GM23338 (cell line): ENCODE measurements around the gene TRIM44. TPM values are rescaled to one million over a fixed set of nuclear protein-coding genes. Genes with fewer than 3 reads are reported as not detected.
A peak's percentile ranks its signal among the peaks of the same experiment; 100 is the strongest.

ENCODE experiments used
- ATAC-seq: fragments of 200-7000 bp; cut with Tn5 transposase; 3 replicates; pipeline ENCODE4 v1.9.1; 2020
- DNase-seq: peaks from one replicate; pipeline ENCODE4 v3.0.0-alpha.2; 2015; ENCODE audit warnings: low spot score
- H2AFZ ChIP-seq: fragments of 200-600 bp; sonication (generic); 2 replicates; pipeline ENCODE4 v1.8.0; 2016; ENCODE audit warnings: antibody characterized with exemption, mild to moderate bottlenecking, moderate library complexity
- H3F3A ChIP-seq: fragments of 200-600 bp; sonication (generic); replicated peaks from 2 replicates; pipeline ENCODE4 v1.8.0; 2017; ENCODE audit warnings: antibody characterized with exemption, mixed run types, low read depth
- H3K27ac ChIP-seq: fragments of 200-600 bp; sonication (generic); 2 replicates; pipeline ENCODE4 v1.6.1; 2016; ENCODE audit warnings: low read depth
- H3K27me3 ChIP-seq: fragments of 200-600 bp; sonication (generic); 2 replicates; pipeline ENCODE4 v1.8.0; 2016; ENCODE audit warnings: mild to moderate bottlenecking, mixed run types, moderate library complexity; ENCODE audit not compliant: insufficient read depth
- H3K36me3 ChIP-seq: fragments of 200-600 bp; sonication (generic); 2 replicates; pipeline ENCODE4 v1.8.0; 2016; ENCODE audit warnings: mild to moderate bottlenecking; ENCODE audit not compliant: insufficient read depth
- H3K4me1 ChIP-seq: fragments of 200-600 bp; sonication (generic); 2 replicates; pipeline ENCODE4 v1.8.0; 2016; ENCODE audit warnings: mild to moderate bottlenecking, moderate library complexity; ENCODE audit not compliant: insufficient read depth
- H3K4me2 ChIP-seq: fragments of 200-600 bp; sonication (generic); 2 replicates; pipeline ENCODE4 v1.7.1; 2017; ENCODE audit warnings: mixed run types
- H3K4me3 ChIP-seq: fragments of 200-600 bp; sonication (generic); 2 replicates; pipeline ENCODE4 v1.6.1; 2016; ENCODE audit warnings: mixed run types
- H3K79me2 ChIP-seq: fragments of 200-600 bp; sonication (generic); replicated peaks from 2 replicates; pipeline ENCODE4 v1.8.0; 2017; ENCODE audit warnings: mild to moderate bottlenecking; ENCODE audit not compliant: insufficient read depth
- H3K9me2 ChIP-seq: fragments of 200-600 bp; sonication (generic); 2 replicates; pipeline ENCODE4 v1.8.0; 2017; ENCODE audit not compliant: insufficient read depth
- H4K20me1 ChIP-seq: fragments of 200-600 bp; sonication (generic); replicated peaks from 2 replicates; pipeline ENCODE4 v1.8.0; 2017; ENCODE audit warnings: mild to moderate bottlenecking; ENCODE audit not compliant: insufficient read depth
- H3K27ac Mint-ChIP-seq: 2 replicates; pipeline ENCODE4 v1.8.0; 2020; ENCODE audit warnings: inconsistent platforms, mild to moderate bottlenecking, moderate library complexity, mixed read lengths
- H3K27me3 Mint-ChIP-seq: 3 replicates; pipeline ENCODE4 v1.8.0; 2022; ENCODE audit warnings: low read depth, mild to moderate bottlenecking, moderate library complexity, mixed read lengths, inconsistent platforms; ENCODE audit not compliant: insufficient read depth, poor library complexity
- H3K36me3 Mint-ChIP-seq: 3 replicates; pipeline ENCODE4 v1.8.0; 2021; ENCODE audit warnings: low read depth, mild to moderate bottlenecking, inconsistent platforms, moderate library complexity, mixed read lengths
- H3K4me1 Mint-ChIP-seq: 3 replicates; pipeline ENCODE4 v1.8.0; 2020; ENCODE audit warnings: mild to moderate bottlenecking, inconsistent platforms, mixed read lengths
- H3K4me3 Mint-ChIP-seq: 3 replicates; pipeline ENCODE4 v1.8.0; 2021; ENCODE audit warnings: moderate library complexity, mild to moderate bottlenecking, inconsistent platforms, mixed read lengths
- H3K9me3 Mint-ChIP-seq: 3 replicates; pipeline ENCODE4 v1.8.0; 2020; ENCODE audit warnings: moderate library complexity, mild to moderate bottlenecking, inconsistent platforms, mixed read lengths
- CREB1 ChIP-seq: fragments of 250-450 bp; sonication (Bioruptor Pico); IDR thresholded peaks from 2 replicates; pipeline ENCODE4 v1.5.0; 2020; ENCODE audit warnings: low read depth, mild to moderate bottlenecking, moderate library complexity
- EZH2 ChIP-seq: fragments of 200-600 bp; sonication (generic); IDR thresholded peaks from one replicate; pipeline ENCODE4 v1.8.0; 2017; ENCODE audit warnings: antibody characterized with exemption, mild to moderate bottlenecking, low read depth; ENCODE audit not compliant: unreplicated experiment
- EZH2phosphoT487 ChIP-seq: fragments of 200-600 bp; sonication (generic); IDR thresholded peaks from one replicate; pipeline ENCODE4 v1.8.1; 2018; ENCODE audit warnings: antibody characterized with exemption; ENCODE audit not compliant: unreplicated experiment
- JUNB ChIP-seq: IDR thresholded peaks from one replicate; pipeline ENCODE4 v1.6.1; 2016; ENCODE audit warnings: antibody characterized with exemption; ENCODE audit not compliant: unreplicated experiment
- POLR2AphosphoS5 ChIP-seq: IDR thresholded peaks from 2 replicates; pipeline ENCODE4 v1.6.1; 2016; ENCODE audit warnings: antibody characterized with exemption, low read depth
- ZNF114 ChIP-seq: fragments of 250-450 bp; sonication (Bioruptor Pico); IDR thresholded peaks from 2 replicates; pipeline ENCODE4 v1.5.0; 2020; ENCODE audit warnings: mild to moderate bottlenecking, moderate library complexity
- ZNF331 ChIP-seq: fragments of 250-450 bp; sonication (Bioruptor Pico); IDR thresholded peaks from 2 replicates; pipeline ENCODE4 v1.5.0; 2020; ENCODE audit warnings: low read depth, mild to moderate bottlenecking, moderate library complexity
- polyA plus RNA-seq: library from polyadenylated mRNA; unstranded; fragments of >200 nt; fragmentation: Nextera tagmentation; extraction: Ambion mirVana; gene quantifications from 2 replicates; pipeline ENCODE4 v1.2.1, GENCODE V29; 2016
- total RNA-seq: library from RNA; depleted of rRNA; stranded (reverse); fragments of >200 nt; shearing (Covaris generic); gene quantifications from 2 replicates; pipeline ENCODE4 v1.2.3, GENCODE V29; 2014
- TF ChIP-seq, protein P1 (sequence below), 2 experiments: fragments of 200-600 bp in 1 of 2; sonication (generic) in 1 of 2; conservative IDR thresholded peaks; 2 replicates each; pipeline versions ENCODE4 v1.5.1 to v1.6.1; 2016 to 2017; ENCODE audit warnings: antibody characterized with exemption in 2 of 2, low read depth in 2 of 2, mild to moderate bottlenecking in 2 of 2, moderate library complexity in 1 of 2
- TF ChIP-seq, protein P2 (sequence below): fragments of 250-450 bp; sonication (Bioruptor Pico); IDR thresholded peaks from 2 replicates; pipeline ENCODE4 v1.5.0; 2020; ENCODE audit warnings: mild to moderate bottlenecking, moderate library complexity
- TF ChIP-seq, protein P3 (sequence below): IDR thresholded peaks from 2 replicates; pipeline ENCODE4 v1.6.1; 2016; ENCODE audit warnings: antibody characterized with exemption

Gene TRIM44
- total and polyA plus RNA-seq, 2 experiments from 2014 or later, result 10.3 to 10.4 TPM

DNA sequence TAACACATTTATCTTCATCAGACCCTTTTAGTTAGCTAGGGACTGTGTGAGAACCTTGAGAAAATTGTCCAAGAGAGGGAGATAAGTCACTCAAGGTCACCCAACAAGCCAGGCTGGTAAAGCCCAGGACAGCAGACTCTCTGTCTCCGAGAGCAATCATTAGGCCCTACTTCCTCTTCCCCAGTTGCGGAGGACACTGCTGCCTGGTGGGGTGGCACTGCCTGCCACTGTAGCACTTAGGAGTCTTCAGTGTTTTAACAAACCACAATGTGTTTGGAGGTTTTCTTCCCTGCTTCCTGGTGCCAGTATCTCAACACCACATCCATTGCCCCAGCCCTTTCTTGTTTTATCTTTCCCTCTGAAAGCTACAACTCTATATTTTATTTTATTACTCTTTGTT lies 149.2 kb downstream of the TRIM44 start:
- Histone ChIP-seq H4K20me1 (no peaks in the 10 kb centered on the region; the same call in 1 of the 2 replicates), H3K27me3 (no peaks in the 10 kb centered on the region), H3F3A (no peaks in the 10 kb centered on the region), H2AFZ (no peak overlapping the region), H3K27ac (no peak overlapping the region), H3K79me2 (no peaks in the 10 kb centered on the region), H3K4me3 (no peak overlapping the region), H3K36me3 (no peaks in the 10 kb centered on the region), H3K4me1 (no peaks in the 10 kb centered on the region), H3K4me2 (no peak overlapping the region), H3K9me2 (no peaks in the 10 kb centered on the region)
- H3K27me3 Mint-ChIP-seq, result no peaks in the 10 kb centered on the region
- H3K36me3 Mint-ChIP-seq, result no peaks in the 10 kb centered on the region
- H3K9me3 Mint-ChIP-seq, result no peaks in the 10 kb centered on the region
- no peak overlapping the region for H3K4me3 Mint-ChIP-seq
- DNase-seq (no peak), ATAC-seq (peak; percentile 44; the same call in 2 of the 3 replicates)
- TF ChIP-seq ZNF114 (CRISPR knock-in tag) (no peak), JUNB (no peak), EZH2 (no peak), ZNF331 (CRISPR knock-in tag) (no peak), POLR2AphosphoS5 (no peak), CREB1 (CRISPR knock-in tag) (no peak), EZH2phosphoT487 (no peak)
- TF ChIP-seq, protein P1, sequence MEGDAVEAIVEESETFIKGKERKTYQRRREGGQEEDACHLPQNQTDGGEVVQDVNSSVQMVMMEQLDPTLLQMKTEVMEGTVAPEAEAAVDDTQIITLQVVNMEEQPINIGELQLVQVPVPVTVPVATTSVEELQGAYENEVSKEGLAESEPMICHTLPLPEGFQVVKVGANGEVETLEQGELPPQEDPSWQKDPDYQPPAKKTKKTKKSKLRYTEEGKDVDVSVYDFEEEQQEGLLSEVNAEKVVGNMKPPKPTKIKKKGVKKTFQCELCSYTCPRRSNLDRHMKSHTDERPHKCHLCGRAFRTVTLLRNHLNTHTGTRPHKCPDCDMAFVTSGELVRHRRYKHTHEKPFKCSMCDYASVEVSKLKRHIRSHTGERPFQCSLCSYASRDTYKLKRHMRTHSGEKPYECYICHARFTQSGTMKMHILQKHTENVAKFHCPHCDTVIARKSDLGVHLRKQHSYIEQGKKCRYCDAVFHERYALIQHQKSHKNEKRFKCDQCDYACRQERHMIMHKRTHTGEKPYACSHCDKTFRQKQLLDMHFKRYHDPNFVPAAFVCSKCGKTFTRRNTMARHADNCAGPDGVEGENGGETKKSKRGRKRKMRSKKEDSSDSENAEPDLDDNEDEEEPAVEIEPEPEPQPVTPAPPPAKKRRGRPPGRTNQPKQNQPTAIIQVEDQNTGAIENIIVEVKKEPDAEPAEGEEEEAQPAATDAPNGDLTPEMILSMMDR (conservative IDR thresholded peaks at IDR 0.05; ENCODE audit: low read depth in 2 of 2), result no peak
- TF ChIP-seq, protein P2, sequence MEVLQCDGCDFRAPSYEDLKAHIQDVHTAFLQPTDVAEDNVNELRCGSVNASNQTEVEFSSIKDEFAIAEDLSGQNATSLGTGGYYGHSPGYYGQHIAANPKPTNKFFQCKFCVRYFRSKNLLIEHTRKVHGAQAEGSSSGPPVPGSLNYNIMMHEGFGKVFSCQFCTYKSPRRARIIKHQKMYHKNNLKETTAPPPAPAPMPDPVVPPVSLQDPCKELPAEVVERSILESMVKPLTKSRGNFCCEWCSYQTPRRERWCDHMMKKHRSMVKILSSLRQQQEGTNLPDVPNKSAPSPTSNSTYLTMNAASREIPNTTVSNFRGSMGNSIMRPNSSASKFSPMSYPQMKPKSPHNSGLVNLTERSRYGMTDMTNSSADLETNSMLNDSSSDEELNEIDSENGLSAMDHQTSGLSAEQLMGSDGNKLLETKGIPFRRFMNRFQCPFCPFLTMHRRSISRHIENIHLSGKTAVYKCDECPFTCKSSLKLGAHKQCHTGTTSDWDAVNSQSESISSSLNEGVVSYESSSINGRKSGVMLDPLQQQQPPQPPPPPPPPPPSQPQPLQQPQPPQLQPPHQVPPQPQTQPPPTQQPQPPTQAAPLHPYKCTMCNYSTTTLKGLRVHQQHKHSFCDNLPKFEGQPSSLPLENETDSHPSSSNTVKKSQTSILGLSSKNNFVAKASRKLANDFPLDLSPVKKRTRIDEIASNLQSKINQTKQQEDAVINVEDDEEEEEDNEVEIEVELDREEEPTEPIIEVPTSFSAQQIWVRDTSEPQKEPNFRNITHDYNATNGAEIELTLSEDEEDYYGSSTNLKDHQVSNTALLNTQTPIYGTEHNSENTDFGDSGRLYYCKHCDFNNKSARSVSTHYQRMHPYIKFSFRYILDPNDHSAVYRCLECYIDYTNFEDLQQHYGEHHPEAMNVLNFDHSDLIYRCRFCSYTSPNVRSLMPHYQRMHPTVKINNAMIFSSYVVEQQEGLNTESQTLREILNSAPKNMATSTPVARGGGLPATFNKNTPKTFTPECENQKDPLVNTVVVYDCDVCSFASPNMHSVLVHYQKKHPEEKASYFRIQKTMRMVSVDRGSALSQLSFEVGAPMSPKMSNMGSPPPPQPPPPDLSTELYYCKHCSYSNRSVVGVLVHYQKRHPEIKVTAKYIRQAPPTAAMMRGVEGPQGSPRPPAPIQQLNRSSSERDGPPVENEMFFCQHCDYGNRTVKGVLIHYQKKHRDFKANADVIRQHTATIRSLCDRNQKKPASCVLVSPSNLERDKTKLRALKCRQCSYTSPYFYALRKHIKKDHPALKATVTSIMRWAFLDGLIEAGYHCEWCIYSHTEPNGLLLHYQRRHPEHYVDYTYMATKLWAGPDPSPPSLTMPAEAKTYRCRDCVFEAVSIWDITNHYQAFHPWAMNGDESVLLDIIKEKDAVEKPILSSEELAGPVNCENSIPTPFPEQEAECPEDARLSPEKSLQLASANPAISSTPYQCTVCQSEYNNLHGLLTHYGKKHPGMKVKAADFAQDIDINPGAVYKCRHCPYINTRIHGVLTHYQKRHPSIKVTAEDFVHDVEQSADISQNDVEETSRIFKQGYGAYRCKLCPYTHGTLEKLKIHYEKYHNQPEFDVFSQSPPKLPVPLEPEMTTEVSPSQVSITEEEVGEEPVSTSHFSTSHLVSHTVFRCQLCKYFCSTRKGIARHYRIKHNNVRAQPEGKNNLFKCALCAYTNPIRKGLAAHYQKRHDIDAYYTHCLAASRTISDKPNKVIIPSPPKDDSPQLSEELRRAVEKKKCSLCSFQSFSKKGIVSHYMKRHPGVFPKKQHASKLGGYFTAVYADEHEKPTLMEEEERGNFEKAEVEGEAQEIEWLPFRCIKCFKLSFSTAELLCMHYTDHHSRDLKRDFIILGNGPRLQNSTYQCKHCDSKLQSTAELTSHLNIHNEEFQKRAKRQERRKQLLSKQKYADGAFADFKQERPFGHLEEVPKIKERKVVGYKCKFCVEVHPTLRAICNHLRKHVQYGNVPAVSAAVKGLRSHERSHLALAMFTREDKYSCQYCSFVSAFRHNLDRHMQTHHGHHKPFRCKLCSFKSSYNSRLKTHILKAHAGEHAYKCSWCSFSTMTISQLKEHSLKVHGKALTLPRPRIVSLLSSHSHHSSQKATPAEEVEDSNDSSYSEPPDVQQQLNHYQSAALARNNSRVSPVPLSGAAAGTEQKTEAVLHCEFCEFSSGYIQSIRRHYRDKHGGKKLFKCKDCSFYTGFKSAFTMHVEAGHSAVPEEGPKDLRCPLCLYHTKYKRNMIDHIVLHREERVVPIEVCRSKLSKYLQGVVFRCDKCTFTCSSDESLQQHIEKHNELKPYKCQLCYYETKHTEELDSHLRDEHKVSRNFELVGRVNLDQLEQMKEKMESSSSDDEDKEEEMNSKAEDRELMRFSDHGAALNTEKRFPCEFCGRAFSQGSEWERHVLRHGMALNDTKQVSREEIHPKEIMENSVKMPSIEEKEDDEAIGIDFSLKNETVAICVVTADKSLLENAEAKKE (CRISPR knock-in tag), result no peak
- TF ChIP-seq, protein P3, sequence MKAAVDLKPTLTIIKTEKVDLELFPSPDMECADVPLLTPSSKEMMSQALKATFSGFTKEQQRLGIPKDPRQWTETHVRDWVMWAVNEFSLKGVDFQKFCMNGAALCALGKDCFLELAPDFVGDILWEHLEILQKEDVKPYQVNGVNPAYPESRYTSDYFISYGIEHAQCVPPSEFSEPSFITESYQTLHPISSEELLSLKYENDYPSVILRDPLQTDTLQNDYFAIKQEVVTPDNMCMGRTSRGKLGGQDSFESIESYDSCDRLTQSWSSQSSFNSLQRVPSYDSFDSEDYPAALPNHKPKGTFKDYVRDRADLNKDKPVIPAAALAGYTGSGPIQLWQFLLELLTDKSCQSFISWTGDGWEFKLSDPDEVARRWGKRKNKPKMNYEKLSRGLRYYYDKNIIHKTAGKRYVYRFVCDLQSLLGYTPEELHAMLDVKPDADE, result no peak
- peaks cover 5% of the 10 kb centered on the region; the same call in 1 of the 3 replicates for H3K4me1 Mint-ChIP-seq
- no peak overlapping the region for H3K27ac Mint-ChIP-seq
